HG02970 (cell line): Measurements from ENCODE around the gene ARHGAP26.

Experiments used
- ATAC-seq: cut with Tn5 transposase; IDR thresholded peaks from one replicate; pipeline ENCODE4 v1.9.1; 2021; ENCODE audit warnings: mild to moderate bottlenecking, moderate library complexity, moderate number of reproducible peaks; ENCODE audit not compliant: unreplicated experiment, low FRiP score

Gene ARHGAP26

DNA sequence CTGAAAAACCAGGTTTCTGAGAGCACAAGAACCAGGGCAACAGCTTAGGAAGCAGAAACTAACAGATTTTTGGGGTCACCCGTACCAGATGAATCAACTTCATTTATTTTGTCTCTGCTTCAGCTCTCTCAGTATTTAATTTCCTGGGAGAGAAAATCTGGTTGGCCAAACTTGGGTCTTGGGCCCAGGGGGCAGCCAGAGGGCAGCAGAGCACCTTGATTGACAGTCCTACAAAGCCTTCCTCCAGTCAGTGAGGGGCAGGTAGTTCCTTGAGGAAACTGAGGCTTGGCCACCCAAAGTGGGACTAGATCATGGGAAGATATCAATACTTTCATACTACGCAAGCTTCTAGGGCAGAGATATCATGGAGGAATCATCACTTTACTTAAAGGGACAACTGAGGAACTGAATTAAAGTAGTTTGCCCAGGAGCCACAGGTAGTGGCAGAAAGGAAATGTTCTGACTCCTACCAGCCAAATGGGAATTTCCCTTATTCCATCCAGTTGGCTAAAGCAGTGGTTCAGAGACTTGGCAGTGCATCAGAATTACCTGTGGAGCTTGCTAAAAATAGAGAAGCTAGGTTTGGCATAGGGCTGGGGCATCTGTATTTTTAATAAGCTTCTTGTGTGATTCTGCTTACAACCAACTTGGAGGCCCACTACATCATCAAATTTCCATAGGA lies 21.5 kb upstream of the ARHGAP26 start:
- no peak for ATAC-seq

DNA sequence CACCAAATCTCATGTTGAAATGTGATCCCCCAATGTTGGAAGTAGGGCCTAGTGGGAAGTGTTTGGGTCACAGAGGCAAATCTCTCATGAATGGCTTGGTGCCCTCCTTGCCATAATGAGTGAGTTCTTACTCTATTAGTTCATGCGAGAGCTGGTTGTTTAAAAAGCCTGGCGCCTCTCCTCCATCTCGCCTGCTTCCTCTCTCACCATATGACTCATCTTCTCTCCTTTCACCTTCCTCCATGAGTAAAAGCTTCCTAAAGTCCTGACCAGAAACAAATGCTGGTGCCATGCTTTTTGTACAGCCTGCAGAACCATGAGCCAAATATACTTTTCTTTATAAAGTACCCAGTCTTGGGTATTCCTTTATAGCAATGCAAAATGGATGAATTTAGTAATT lies 20.9 kb upstream of the ARHGAP26 start:
- ATAC-seq: no peak

DNA sequence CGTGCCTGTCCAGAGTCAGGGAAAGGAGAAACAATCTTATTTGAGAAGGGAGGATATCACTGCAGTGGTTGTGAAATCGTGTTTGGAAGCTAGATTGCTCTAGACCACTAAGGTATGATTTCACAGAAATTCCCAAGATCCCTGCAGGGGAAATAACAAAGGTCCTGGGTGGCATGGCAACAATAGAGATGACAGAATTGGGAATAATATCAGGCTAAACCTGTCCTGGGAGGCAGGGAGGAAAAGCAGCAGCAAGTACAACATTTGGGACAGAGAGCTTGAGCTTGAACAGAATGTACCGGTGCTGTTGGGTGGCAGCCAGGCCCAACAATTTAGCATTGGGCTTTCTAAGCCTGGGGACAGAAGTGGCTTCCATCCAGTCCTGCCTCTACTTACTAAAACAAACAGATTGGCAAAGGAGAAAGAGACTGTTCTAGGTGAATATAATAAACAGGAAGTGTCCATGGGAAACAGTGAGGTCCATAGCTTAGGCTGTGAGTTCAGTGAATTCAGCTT lies 17.0 kb upstream of the ARHGAP26 start:
- no peak for ATAC-seq

DNA sequence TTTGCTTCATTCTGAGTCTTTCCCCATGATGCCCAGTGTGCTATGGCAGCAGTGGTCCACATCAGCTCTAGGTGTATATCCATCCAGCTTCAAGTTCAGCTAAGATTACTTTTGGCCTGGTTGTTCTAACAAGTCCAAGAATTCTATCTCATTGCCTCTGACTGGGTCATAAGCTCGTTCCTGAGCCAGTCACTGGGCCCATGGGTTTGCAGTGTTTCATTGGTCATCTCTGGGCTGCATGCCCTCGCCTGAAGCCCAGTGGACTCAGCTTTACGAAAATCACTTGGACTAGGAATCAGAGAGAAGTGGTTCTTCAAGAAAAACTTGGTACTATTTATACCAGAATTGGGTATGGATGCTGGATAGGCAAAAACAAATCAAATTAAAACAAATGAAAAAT lies 16.1 kb upstream of the ARHGAP26 start:
- ATAC-seq: no peak

DNA sequence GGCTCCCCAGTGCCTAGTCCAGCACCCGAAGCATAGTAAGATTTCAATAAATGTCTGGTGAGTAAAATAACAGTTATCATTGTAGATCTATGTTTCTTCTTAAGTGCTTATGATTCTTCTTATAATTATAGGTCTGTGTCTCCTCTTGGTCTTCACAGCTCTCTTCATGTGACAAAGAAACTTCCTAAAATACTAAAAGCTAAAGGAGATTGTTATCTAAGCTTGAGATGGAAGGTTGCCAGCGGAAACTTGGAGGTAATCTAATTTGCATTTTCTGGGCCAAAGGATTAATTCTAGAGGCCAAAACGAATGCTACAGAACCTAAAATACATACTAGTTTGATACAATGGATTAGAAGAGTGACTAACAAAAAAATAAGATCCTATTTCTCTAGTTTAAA lies 13.6 kb upstream of the ARHGAP26 start:
- ATAC-seq: no peak

DNA sequence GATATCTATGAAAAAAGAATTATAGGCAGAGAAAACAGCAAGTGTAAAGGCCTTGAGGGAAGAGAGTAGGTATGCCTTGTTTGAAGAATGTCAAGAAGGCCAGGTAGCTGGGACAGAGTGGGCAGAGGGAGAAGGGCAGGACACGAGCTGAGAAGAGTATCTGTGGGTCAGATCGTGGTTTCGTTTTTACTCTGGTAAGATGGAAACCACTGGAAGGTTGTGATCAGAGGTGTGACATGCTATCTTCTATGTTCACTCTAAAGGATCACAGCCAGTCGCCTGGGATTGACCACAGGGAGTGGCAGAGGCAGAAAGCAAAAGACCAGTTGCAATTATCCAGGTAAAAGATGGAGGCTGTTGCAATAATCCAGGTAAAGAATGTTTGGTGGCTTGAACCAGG lies 12.6 kb upstream of the ARHGAP26 start:
- ATAC-seq: no peak

DNA sequence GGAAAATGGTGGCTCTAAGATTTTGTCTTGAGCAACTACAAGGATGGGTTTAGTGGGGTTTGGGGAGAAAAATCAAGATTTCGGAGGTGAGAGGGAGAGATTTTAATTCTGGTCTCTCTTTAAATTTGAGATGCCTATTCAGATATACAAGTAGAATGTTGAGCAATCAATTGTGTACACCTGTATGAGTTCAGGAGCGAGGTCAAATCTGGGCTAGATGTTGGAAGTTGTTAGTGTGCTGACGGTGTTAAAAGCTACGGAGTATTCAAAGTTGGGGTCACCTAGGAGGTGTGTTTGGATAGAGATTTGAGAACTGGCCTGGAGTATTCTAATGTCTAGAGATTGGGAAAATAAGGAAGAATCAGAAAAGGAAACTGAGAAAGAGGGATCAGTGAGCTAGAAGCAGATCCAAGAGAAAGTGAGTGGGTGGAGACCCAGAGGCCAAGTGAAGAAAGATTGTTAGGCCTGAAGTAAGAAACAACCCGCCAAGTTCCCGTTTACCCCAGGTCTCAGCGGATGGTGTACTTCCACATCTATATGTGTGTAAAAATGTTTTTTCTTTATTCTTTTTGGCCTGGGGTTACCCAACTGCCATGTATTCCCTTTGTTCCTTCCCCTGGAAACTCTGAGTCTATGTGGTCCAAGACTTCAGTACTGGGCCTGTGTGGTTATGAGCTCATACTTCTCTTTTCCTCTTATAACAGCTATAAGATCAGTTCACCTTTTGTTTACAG lies 11.9 kb upstream of the ARHGAP26 start:
- ATAC-seq: no peak

DNA sequence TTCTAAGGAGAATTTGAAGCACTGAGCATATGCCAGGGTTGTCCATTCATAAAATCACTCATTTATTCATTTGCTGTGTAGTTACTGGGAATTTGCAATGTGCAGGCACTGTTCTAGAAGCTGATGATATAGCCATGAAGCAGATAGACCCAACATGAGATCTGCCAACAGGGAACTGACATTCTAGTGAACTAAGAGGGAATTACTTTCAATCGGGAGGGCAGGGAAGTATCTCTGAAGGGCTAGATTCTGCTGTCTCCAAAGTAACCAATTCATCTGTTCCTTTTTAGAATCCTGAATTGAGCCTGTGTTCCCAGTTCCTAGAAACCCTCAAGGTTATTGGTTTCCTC lies 11.4 kb upstream of the ARHGAP26 start:
- no peak for ATAC-seq

DNA sequence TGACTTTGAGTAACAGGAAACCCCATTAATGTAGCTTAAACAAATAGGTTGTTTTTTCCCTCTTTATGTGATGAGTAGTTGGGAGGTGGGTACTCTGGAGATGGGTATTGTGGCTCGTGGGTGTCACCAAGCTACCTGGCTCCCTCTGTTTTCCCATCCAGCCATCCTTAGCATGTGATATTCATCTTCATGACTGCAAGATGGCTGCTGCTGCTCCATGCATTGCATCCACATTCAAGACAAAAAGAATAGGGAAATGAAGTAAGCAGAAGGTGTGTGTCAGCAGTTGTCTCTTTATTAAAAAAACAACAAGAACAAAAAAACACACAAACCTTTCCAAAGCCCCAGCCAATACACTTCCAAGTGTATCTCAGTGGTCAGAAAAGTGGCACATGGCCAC lies 6.5 kb upstream of the ARHGAP26 start:
- no peak for ATAC-seq

DNA sequence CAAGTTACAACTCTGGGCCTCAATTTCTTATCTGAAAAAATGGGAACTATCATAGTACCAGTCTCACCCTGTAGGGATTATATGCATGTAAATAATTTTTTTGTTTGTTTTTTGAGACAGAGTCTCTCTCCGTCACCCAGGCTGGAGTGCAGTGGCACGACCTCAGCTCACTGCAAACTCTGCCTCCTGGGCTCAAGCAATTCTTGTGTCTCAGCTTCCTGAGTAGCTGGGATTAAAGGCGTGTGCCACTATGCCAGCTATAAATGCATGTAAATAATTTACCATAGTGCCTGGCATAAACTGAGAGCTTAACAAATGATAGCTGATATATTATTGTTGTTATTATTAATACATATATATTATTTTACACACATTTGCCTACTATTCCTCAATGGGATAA lies 3.0 kb upstream of the ARHGAP26 start:
- ATAC-seq: no peak

DNA sequence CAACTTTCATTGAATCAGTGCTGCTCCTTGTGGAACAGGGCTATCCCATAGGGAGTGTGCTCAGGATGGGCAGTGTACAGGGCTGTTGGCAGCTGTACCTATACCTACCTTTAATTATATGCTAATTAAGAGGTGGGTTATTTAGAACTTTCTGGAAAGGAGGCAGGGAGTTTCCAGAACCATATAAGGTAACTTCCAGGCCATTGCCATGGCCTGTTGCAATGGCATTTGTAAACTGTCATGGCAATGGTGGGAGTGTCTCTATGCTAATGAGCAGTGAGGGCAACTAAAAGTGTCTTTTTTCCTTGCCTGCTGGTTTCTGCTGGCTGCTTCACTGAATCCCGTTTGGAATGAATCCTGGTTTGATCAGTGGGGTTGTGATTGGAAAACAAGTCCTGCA lies 2.3 kb upstream of the ARHGAP26 start:
- ATAC-seq: no peak

DNA sequence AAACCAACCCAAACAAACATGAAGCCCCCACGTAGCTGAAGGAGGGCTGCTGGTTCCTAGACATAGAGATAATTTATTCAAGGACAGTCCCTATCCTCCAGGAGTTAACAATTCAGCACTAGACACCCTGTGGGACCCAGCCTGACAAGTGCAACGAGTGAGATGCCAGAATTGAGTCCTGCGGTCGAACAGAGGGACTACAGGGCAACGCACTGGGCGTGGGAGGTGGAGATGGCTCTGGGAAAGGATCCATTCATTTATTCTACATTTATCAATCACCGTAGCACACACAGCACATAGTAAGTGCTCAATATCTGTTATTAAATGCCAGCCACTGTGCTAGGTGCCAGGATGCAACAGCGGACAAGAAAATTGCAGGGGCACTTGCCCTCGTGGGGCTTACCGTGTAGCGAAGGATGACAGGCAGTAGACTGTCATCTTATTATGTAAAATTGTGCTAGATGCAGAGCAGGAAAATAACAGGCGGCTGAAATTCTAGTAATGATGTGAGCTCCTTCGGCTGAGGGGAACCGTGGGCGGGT lies 855 bp upstream of the ARHGAP26 start:
- no peak for ATAC-seq

DNA sequence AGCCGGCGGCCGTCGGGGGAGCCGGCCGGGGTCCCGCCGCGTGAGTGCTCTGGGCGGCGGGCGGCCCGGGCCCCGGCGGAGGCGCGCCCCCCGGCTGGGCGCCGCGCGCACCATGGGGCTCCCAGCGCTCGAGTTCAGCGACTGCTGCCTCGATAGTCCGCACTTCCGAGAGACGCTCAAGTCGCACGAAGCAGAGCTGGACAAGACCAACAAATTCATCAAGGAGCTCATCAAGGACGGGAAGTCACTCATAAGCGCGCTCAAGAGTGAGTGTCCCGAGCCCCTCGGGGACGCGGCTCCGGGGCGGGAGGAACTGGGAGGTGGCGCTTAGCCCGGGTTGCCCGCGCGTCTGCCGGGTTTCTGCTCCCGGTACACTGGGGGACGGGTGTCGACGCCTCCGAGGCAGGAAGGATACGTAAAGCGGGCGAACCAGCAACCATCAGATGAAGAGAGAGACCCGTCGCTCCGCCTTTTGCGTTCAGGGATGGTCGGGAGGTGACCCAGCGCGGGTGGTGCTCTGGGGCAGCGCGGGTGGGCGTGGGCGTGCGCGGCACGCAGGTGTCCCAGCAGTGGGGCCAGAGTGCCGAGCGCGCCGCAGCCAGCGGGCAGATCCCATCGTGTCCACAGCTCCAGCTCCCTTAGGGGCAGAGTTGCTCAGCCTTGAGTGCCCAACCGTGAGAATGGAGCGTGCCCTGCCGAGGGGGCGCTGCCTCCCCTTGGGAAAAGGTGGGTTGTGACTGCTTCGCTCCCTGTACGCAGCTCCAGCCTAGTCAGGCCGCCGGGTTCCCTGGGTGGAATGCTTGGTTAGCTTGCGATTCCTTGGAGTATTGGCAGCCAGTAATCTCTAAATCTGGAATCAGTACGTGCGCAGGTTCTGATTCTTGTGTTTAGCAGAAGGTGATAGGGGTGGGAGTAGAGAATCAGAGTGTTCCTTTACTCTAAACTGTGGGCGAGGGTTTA lies 753 bp downstream of the ARHGAP26 start:
- peak; percentile 11 for ATAC-seq

DNA sequence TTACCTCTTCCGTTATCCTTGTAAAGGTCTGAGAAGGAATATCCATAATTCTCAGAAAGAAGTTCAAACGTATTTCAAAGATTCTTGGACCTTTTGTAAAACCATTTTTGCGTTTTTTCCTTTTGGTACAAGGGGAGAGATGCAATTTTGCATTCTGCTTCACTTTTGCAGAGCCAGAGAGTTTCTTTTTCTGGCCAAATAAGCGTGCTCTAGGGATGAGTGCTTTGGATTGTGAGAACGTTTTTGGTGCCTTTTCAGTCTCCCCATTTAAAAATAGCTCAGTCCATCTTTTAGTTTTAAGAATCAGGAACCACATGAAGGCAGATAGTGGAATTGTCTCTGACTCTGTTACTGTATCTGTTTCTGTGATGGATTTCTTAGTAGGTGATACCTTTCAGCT lies 1.5 kb downstream of the ARHGAP26 start:
- no peak for ATAC-seq

DNA sequence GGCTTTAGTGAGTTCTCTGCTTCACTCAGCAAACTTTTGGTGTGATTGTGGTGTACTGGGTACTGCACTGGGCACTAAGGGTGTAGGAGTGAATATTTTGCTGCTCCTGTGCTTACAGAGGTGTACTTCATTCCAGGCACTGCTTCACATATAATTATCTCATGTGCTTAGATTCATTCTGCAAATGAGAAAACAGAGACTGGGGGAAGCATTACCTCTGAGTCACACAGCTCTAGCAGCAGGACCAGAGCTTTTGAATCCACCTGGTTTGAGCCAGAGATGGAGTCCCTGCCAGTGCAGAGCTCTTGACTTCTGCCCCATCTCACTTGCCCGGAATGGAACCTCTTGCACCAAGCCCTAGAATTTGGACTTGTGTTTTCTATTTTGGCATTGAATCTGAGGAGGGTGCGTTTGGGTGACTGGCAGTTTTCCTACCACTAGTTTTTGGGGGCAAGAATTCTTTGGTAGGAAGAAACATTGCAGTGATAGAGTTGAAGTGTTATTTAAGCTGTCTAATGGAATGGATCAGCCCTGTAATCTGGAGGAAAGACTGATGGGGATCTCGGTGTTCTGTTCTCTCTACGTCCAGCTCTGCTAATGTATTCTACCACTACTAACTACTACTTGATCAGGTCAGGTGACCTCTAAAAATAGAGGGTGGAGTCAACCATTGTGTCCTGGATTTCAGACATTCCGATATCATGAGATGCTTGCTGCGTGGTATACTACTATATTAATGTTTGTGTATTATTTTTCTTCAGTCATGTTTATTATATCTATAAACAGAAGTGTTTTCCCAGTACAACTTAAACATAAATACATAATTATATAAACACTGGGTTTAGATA lies 2.5 kb downstream of the ARHGAP26 start:
- no peak for ATAC-seq

DNA sequence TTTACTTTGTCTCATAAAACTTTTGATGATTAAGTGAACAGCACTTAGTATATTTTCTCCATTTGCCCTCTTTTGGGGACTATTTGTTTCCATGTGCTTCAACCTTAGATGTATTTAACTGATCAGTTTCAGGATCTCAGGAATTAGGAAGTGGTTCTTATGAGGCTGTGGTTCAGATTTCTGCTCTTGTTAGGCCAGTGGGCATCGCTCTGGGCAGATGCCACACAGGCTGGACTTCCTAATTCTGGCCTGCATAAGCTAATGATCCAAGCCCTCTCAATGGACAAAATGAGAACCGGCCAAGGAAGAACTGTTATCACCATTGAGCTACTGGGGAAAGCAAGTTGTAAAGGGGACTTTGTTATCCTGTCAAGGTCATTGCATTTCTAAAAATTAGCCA lies 6.9 kb downstream of the ARHGAP26 start:
- ATAC-seq: no peak

DNA sequence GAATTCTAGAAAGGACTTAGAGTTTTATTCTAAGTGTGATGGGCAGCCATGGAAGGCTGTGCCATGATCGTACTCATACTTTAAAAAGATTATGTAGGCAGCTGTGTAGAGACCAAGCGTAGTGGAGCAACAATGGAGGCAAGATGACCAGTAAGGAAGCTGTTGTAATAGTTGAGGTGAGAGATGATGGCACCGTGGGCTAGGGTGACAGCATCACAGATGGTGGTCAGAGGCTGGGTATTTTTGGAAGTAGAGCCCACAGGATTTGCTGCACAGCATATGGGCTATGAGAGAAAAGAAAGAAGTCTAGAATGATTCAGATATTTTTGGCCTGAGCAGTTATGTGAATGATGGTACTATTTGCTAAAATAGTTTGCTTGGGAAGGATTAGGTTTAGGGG lies 7.7 kb downstream of the ARHGAP26 start:
- ATAC-seq: no peak

DNA sequence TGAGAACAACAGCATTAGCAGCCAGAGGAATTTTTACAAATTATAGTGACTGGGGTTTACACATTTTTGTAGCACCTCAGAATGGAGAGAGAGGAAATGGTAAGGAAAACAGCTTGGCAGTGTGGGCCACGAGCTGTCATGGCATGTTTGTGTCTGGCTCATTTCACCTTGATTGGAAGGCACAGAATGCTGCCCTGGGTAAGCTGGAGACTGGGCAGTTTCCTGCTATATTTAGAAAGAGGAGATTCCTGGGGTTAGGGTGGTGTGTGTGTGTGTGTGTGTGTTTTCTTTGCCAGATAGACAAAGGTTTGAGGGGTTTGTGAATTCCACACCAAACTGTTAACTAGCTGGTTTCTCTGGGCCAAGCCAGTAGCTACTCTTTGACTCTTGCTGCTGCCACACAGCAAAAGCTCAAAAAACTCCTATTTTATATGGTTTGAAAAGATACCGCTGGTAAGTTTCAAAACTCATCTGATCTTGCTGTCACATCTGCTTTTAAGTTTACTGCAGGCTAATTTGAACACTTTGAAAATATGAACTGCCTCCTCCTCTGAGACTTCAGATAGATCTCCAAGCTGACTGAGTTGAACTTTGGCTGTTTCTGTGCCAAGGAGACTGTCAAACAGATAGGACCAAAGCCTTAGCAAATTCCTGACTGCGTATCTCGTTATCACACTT lies 9.1 kb downstream of the ARHGAP26 start:
- ATAC-seq: no peak

DNA sequence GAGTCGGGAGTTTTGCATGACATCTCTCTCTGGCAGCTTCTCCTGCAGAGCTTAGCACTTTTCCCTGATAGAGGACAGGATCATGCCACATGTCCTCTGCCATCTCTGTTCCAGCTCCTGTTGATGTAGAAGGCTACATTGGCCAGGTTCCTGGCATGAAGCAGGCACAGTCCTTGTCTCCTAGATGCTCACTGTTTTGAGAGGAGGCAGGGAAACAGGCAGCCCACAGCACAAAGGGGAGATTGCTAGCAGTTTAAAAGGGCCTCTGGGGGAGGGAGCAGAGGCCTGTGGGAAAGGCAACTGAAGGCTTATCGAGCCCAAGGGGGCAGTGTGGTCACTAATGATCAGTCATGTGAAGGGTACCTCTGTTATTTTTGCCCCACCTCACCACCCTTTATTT lies 10.7 kb downstream of the ARHGAP26 start:
- no peak for ATAC-seq
